Pancreas (tissue), 10 donors: Measurements from ENCODE around the gene KLK7. TPM values are rescaled to one million over a fixed set of nuclear protein-coding genes. Genes with fewer than 3 reads are reported as not detected.
"Not testable (repeated sequence)": the region's sequence is repeated elsewhere in the genome, so short reads cannot be mapped to it uniquely, and the experiment has no call there.

Experiments used
- ATAC-seq, 4 donors: fragments of 200-7000 bp; cut with Tn5 transposase; one replicate each; pipeline versions ENCODE4 v1.8.0 to v1.9.1; 2020; ENCODE audit warnings: mild to moderate bottlenecking in 4 of 4, moderate library complexity in 4 of 4
- DNase-seq, 6 donors: peaks; one replicate each; pipeline ENCODE4 v3.0.0-alpha.2; 2020
- FAIRE-seq: peaks from 2 replicates; lab custom pipeline; 2012; peaks lifted over from hg19 to GRCh38; lab: Jason Lieb, UNC
- H3K27ac ChIP-seq, 4 donors: fragments of 200-600 bp; sonication (generic); 1 replicate in 3 of 4; 2 replicates in 1 of 4; pipeline versions ENCODE4 v1.5.0 to v1.8.0; 2020
- H3K27me3 ChIP-seq, 4 donors: fragments of 200-600 bp; one replicate each; pipeline ENCODE4 v1.8.0; 2021
- H3K36me3 ChIP-seq, 3 donors: fragments of 200-600 bp; sonication (generic) in 1 of 3; one replicate each; pipeline versions ENCODE4 v1.5.0 to v1.8.0; 2020 to 2021
- H3K4me1 ChIP-seq, 3 donors: fragments of 200-600 bp; one replicate each; pipeline ENCODE4 v1.8.0; 2021
- H3K4me3 ChIP-seq, 4 donors: fragments of 200-600 bp; sonication (generic) in 2 of 4; one replicate each; pipeline versions ENCODE4 v1.5.0 to v1.8.0; 2020 to 2021
- H3K9me3 ChIP-seq, 4 donors: fragments of 200-600 bp; one replicate each; pipeline ENCODE4 v1.8.0; 2021
- WGBS, 2 donors: extraction: QIAGEN DNeasy Blood & Tissue Kit; methylation state at CpG; one replicate each; pipeline ENCODE4 v1.1.7; 2013; 5-methylcytosine and 5-hydroxymethylcytosine counted together
- intact Hi-C, 3 donors: fragments of 100-400 bp; cut with DNase I; formaldehyde crosslinking; loops; one replicate each; pipeline versions ENCODE4 v1.11.1 to v1.14.2; 2022
- polyA plus RNA-seq, 2 donors: library from polyadenylated mRNA; stranded (reverse); fragments of 200-250 nt; gene quantifications; one replicate each; pipeline ENCODE4 v1.2.3, GENCODE V29; 2013
- total RNA-seq, 6 donors: library from RNA; stranded (reverse); fragmentation: NEBNext Ultra II Directional in 4 of 6; extraction: Animal tissue kit (Norgen Biotek cat#: 25700) in 4 of 6; gene quantifications; one replicate each; pipeline versions ENCODE4 v1.2.1 to v1.2.4, GENCODE V29; 2021 to 2023
- TF ChIP-seq, protein P1 (sequence below), 4 donors: fragments of 200-600 bp; sonication (generic) in 3 of 4; IDR thresholded peaks; one replicate each; pipeline versions ENCODE4 v1.5.0 to v1.8.0; 2021; ENCODE audit warnings: antibody characterized with exemption in 4 of 4
- donor health status: healthy with polysubstance abuse.
- donor health status: DM: no; HTN: no; CAD: no; lungs with moderate emphysema.
- donor health status: DM: no; HTN: no; CAD: no.
- donor health status: control.
- donor health status: control.
- donor health status: Bipolar disorder and iron deficiency.
- donor health status: DM: yes; HTN: yes; CAD: no.
- donor health status: DM: no; HTN: no; CAD: no.
- donor health status: DM: no; HTN: no; CAD: no.
- donor health status: DM: yes; HTN: yes; CAD: no.

Gene KLK7
- total and polyA plus RNA-seq, 8 donors = 0.46 TPM; not detected in 7

DNA sequence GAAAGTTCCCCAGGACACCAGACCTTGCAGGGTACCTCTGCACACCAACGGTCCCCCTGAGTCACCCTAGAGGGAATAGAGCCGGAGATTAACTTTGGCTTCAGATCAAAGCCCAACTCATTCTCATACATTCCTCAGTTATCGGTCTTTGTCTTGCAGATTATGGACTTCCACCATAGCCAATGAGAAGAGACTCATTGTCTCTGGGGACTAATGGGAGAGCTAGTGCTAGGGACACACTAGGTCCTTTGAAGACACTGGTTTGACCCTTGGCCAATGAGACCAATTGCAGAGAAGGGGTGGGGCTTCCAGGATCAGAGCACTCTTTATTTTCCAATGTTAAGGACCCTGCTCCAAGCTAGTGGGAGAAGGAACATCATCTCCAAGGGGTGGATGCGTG lies 6.1 kb downstream of the KLK7 start:
- peaks cover 0 to 3% (median 0%) of the 10 kb centered on the region in 4 donors for H3K27me3 ChIP-seq
- no peak overlapping the region for H3K4me3 ChIP-seq
- DNase-seq = no peak
- intact Hi-C loops = no loop called here
- no peak for FAIRE-seq
- no peaks in the 10 kb centered on the region for H3K9me3 ChIP-seq
- H3K27ac ChIP-seq = no peak overlapping the region
- WGBS, 2 donors = 54 to 63% methylated on average over 4 of the region's 4 CpGs
- ATAC-seq = no peak
- TF ChIP-seq, protein P1, sequence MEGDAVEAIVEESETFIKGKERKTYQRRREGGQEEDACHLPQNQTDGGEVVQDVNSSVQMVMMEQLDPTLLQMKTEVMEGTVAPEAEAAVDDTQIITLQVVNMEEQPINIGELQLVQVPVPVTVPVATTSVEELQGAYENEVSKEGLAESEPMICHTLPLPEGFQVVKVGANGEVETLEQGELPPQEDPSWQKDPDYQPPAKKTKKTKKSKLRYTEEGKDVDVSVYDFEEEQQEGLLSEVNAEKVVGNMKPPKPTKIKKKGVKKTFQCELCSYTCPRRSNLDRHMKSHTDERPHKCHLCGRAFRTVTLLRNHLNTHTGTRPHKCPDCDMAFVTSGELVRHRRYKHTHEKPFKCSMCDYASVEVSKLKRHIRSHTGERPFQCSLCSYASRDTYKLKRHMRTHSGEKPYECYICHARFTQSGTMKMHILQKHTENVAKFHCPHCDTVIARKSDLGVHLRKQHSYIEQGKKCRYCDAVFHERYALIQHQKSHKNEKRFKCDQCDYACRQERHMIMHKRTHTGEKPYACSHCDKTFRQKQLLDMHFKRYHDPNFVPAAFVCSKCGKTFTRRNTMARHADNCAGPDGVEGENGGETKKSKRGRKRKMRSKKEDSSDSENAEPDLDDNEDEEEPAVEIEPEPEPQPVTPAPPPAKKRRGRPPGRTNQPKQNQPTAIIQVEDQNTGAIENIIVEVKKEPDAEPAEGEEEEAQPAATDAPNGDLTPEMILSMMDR (IDR thresholded peaks at IDR 0.05) = no peak
- H3K4me1 ChIP-seq = no peaks in the 10 kb centered on the region
- no peaks in the 10 kb centered on the region for H3K36me3 ChIP-seq

DNA sequence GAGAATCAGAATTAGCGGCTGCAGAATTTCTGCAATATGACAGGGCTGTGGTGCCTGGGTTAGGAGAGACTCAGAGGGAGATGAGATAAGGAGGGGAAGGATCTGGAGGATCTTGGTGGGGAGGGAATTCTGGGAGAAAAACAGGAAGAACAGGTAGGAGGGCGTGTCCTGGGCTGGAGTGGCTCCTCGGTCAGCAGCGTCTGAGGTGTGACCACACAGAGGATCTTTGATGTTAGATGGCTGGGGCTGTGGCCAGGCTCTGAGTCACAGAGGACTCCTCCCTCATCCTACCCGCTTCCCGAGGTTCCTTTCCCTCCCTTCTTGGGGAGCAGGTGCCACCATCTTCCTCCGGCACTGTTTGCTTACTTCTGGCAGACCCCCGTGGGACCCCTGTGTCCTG lies 8.0 kb downstream of the KLK7 start:
- Histone ChIP-seq H3K4me3 (no peak overlapping the region), H3K9me3 (no peaks in the 10 kb centered on the region), H3K4me1 (no peaks in the 10 kb centered on the region), H3K27ac (no peak overlapping the region), H3K27me3 (peaks cover 0 to 7% (median 0%) of the 10 kb centered on the region in 4 donors), H3K36me3 (no peaks in the 10 kb centered on the region)
- 13 to 18% methylated on average over 8 of the region's 8 CpGs for WGBS, 2 donors
- TF ChIP-seq, protein P1 (IDR thresholded peaks at IDR 0.05) = no peak
- ATAC-seq (no peak), FAIRE-seq (no peak), DNase-seq (no peak)
- intact Hi-C loops = no loop called here

DNA sequence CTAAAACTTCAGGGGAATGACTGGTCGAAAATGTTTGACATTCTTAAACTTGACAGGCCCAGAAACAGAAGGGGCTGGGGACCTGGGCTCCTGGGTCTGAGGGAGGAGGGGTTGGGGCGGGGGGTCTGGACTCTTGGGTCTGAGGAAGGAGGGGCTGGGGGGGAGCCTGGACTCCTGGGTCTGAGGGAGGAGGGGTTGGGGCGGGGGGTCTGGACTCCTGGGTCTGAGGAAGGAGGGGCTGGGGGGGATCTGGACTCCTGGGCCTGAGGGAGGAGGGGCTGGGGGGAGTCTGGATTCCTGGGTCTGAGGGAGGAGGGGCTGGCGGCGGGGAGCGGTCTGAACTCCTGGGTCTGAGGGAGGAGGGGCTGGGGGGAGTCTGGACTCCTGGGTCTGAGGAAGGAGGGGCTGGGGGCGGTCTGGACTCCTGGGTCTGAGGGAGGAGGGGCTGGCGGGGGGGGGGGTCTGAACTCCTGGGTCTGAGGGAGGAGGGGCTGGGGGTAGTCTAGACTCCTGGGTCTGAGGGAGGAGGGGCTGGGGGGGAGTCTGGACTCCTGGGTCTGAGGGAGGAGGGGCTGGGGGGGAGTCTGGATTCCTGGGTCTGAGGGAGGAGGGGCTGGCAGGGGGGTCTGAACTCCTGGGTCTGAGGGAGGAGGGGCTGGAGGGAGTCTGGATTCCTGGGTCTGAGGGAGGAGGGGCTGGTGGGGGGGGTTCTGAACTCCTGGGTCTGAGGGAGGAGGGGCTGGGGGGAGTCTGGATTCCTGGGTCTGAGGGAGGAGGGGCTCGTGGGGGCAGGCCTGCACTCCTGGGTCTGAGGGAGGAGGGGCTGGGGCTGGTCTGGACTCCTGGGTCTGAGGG lies 8.8 kb downstream of the KLK7 start:
- FAIRE-seq = no peak
- no peaks in the 10 kb centered on the region for H3K9me3 ChIP-seq
- intact Hi-C loops = no loop called here
- H3K27ac ChIP-seq = no peak overlapping the region
- 24 to 29% methylated on average over 4 to 9 of the region's 9 CpGs for WGBS, 2 donors
- H3K4me1 ChIP-seq = no peaks in the 10 kb centered on the region
- DNase-seq = no peak
- ATAC-seq = no peak
- TF ChIP-seq, protein P1 (IDR thresholded peaks at IDR 0.05) = no peak
- peaks cover 0 to 7% (median 0%) of the 10 kb centered on the region in 4 donors for H3K27me3 ChIP-seq
- no peaks in the 10 kb centered on the region for H3K36me3 ChIP-seq
- no peak overlapping the region for H3K4me3 ChIP-seq

DNA sequence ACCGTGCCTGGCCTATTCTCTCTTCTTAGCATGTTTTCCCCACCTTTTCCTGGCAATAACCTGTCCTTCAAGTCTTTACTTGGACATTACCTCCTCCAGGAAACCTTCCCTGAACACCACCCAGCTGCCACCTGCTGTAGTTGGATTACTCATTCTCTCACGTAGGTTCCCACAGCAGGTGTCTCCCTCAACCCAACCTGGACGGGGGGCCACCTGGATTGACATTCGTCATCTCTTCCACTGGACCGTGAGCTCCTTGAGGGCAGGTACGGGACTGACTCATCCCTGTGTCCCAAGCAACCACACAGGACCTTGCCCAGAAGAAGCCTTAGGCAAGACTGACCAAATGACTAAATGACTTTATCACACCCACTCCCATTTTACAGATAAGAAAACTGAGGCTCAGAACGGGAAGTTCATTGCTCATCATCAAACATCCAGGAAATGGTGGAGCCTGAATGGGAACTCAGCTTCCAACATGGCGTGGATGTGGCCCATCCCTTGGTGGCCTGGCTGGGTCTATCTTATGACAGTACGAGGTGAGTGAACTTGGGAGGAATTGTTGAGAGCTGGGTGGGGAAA lies 10.8 kb downstream of the KLK7 start:
- TF ChIP-seq, protein P1 (IDR thresholded peaks at IDR 0.05) = no peak
- no peaks in the 10 kb centered on the region for H3K9me3 ChIP-seq
- WGBS, 2 donors = 56 to 60% methylated on average over 9 of the region's 9 CpGs
- intact Hi-C loops = no loop called here
- no peak overlapping the region for H3K4me3 ChIP-seq
- H3K27ac ChIP-seq = no peak overlapping the region
- H3K4me1 ChIP-seq = no peaks in the 10 kb centered on the region
- FAIRE-seq (no peak), DNase-seq (no peak), ATAC-seq (no peak)
- peaks cover 0 to 7% (median 0%) of the 10 kb centered on the region in 4 donors for H3K27me3 ChIP-seq
- H3K36me3 ChIP-seq = no peaks in the 10 kb centered on the region

DNA sequence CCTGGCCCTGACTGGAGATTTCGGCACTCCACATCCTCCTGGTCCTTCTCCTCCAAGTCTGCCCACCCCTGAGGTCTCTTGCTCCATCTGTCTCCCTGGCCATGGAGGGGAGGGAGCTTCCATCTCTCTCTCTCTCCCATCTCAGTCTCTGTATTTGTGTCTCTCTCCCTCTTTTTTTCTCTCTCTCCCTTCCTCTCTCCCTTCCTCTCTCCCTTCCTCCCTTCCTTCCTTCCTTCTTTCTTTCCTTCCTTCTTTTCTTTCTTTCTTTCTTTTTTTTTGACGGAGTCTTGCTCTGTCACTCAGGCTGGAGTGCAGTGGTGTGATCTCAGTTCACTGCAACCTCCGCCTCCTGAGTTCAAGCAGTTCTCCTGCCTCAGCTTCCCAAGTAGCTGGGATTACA lies 13.9 kb downstream of the KLK7 start:
- ATAC-seq, H3K4me1 ChIP-seq, H3K27ac ChIP-seq, DNase-seq, H3K4me3 ChIP-seq, H3K9me3 ChIP-seq, H3K27me3 ChIP-seq, intact Hi-C loops, FAIRE-seq, H3K36me3 ChIP-seq: not testable (repeated sequence)
- 60 to 71% methylated on average over 3 of the region's 3 CpGs for WGBS, 2 donors
